PC-3 (cell line): ENCODE data around the gene POLR2L. TPM values are rescaled to one million over a fixed set of nuclear protein-coding genes. Genes with fewer than 3 reads are reported as not detected.

Source experiments
- ATAC-seq: fragments of 200-7000 bp; cut with Tn5 transposase; 2 replicates; pipeline ENCODE4 v1.9.1; 2020; ENCODE audit warnings: mild to moderate bottlenecking, moderate library complexity
- BruUV-seq: library from RNA; stranded (reverse); fragments of 400-500 nt; replicated peaks from 2 replicates; lab custom pipeline; 2021; lab: Mats Ljungman, UMichigan
- CTCF ChIA-PET: fragments of 300-600 bp; sonication (Branson Sonifier 250); formaldehyde crosslinking; loops from one replicate; lab custom pipeline; 2022; ENCODE audit warnings: antibody characterized with exemption; lab: Charles Lee
- POLR2A ChIA-PET: fragments of 300-600 bp; sonication (Branson Sonifier 250); formaldehyde crosslinking; loops from one replicate; lab custom pipeline; 2022; ENCODE audit warnings: antibody characterized with exemption; ENCODE audit not compliant: unreplicated experiment; lab: Charles Lee
- DNase-seq: peaks from one replicate; pipeline ENCODE4 v3.0.0-alpha.2; 2015
- H2AFZ ChIP-seq: fragments of 300-600 bp; sonication (generic); 2 replicates; pipeline ENCODE4 v1.6.0; 2016; ENCODE audit warnings: antibody characterized with exemption, low read length
- H3F3A ChIP-seq: fragments of 300-600 bp; sonication (generic); one replicate; pipeline ENCODE4 v1.6.0; 2017; ENCODE audit warnings: antibody characterized with exemption, low read length, control low read depth, mild to moderate bottlenecking; ENCODE audit not compliant: unreplicated experiment
- H3K27ac ChIP-seq: fragments of 300-600 bp; sonication (generic); 2 replicates; pipeline ENCODE4 v1.5.1; 2016; ENCODE audit warnings: mild to moderate bottlenecking, low read length
- H3K27me3 ChIP-seq: fragments of 300-600 bp; sonication (generic); 2 replicates; pipeline ENCODE4 v1.6.1; 2016; ENCODE audit warnings: low read length, mixed read lengths
- H3K36me3 ChIP-seq: fragments of 300-600 bp; sonication (generic); 2 replicates; pipeline ENCODE4 v1.6.1; 2016; ENCODE audit warnings: low read depth, mixed run types, low read length, mixed read lengths
- H3K4me1 ChIP-seq: fragments of 300-600 bp; sonication (generic); 2 replicates; pipeline ENCODE4 v1.5.1; 2016; ENCODE audit warnings: low read length; ENCODE audit not compliant: insufficient read depth
- H3K4me2 ChIP-seq: fragments of 300-600 bp; sonication (generic); 2 replicates; pipeline ENCODE4 v1.6.0; 2016; ENCODE audit warnings: low read length
- H3K4me3 ChIP-seq: fragments of 300-600 bp; sonication (generic); 2 replicates; pipeline ENCODE4 v1.5.1; 2016; ENCODE audit warnings: mild to moderate bottlenecking, low read length, mixed read lengths
- H3K79me2 ChIP-seq: fragments of 300-600 bp; sonication (generic); 2 replicates; pipeline ENCODE4 v1.6.1; 2017; ENCODE audit warnings: low read length, mixed read lengths
- H3K9ac ChIP-seq: fragments of 300-600 bp; sonication (generic); 2 replicates; pipeline ENCODE4 v1.6.0; 2016; ENCODE audit warnings: mild to moderate bottlenecking, low read length
- H3K9me2 ChIP-seq: fragments of 300-600 bp; sonication (generic); replicated peaks from 2 replicates; pipeline ENCODE4 v1.6.1; 2016; ENCODE audit warnings: mixed run types, low read length, mixed read lengths
- H3K9me3 ChIP-seq: fragments of 300-600 bp; sonication (generic); 2 replicates; pipeline ENCODE4 v1.6.1; 2016; ENCODE audit warnings: low read length, mixed read lengths
- H4K20me1 ChIP-seq: fragments of 300-600 bp; sonication (generic); 2 replicates; pipeline ENCODE4 v1.6.1; 2016; ENCODE audit warnings: low read length, mixed read lengths
- EZH2 ChIP-seq: fragments of 300-600 bp; sonication (generic); IDR thresholded peaks from one replicate; pipeline ENCODE4 v1.6.1; 2017; ENCODE audit warnings: antibody characterized with exemption, mild to moderate bottlenecking, low read length; ENCODE audit not compliant: unreplicated experiment
- EZH2phosphoT487 ChIP-seq: fragments of 300-600 bp; sonication (generic); IDR thresholded peaks from 2 replicates; pipeline ENCODE4 v1.6.1; 2018; ENCODE audit warnings: mild to moderate bottlenecking, antibody characterized with exemption, low read length, borderline replicate concordance
- intact Hi-C: fragments of 100-400 bp; cut with micrococcal nuclease; formaldehyde crosslinking; loops from 2 replicates; pipeline ENCODE4 v1.9.0; 2023
- total RNA-seq: library from RNA; depleted of rRNA; stranded (reverse); fragments of >200 nt; gene quantifications from 2 replicates; pipeline ENCODE4 v1.2.3, GENCODE V29; 2014
- TF ChIP-seq, protein P1 (sequence below): fragments of 300-600 bp; sonication (generic); conservative IDR thresholded peaks from 2 replicates; pipeline ENCODE4 v1.5.1; 2017; ENCODE audit warnings: antibody characterized with exemption, low read depth, mild to moderate bottlenecking, low read length

The POLR2L gene
- total RNA-seq, 1 experiment from 2014 or later = 1,148 TPM

DNA sequence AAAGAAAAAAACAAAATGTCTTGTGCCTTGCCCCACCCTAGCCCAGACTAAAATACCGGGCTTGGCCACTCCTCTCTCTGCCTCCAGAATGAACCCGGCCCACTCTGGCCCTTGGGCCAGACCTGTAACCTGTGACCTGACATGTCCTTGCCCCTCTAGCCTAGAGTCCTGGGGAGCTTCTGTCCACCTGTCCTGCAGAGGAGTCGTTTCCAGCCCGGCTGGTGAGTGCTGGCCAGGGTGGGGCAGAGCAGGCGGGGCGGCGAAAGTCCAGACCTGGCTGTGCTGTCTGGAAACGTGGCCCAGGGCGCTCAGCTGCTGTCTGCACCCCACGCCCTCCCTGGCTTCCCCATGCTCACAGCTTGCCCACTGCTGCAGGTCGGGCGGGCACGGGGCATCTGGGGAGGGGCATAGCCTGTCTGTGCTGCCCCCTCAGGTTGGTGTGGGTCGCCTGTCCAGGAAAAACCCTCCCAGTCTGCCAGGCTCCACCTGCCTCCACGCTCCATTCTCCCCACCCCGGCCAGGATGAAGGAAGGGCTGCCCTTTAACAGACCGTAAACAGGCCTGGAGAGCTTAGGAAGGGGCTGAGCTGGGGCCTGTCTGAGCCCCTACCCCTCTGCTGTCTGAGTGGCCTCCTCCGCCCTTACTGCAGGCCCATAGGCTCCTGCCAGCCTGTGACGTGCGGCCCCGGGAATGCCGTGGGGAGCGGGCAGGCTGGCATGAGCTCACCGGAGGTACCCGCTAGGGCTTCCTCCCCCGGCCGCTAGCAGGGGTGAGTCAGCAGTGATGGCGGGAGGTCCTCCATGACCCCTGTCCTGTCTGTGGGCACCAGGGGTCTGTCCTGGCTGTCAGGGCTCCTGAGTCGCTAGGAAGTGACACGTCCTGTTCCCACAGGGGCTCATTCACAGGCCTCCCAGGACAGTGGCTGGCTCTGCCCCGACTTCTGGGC, 7.7 kb downstream of the POLR2L start:
- Histone ChIP-seq H2AFZ (no peak overlapping the region), H3K4me2 (peak overlapping the region; percentile 99), H3K36me3 (peaks cover 34% of the 10 kb centered on the region), H3K79me2 (peaks cover 58% of the 10 kb centered on the region), H4K20me1 (peaks cover 16% of the 10 kb centered on the region), H3K9me2 (no peaks in the 10 kb centered on the region), H3K9me3 (no peaks in the 10 kb centered on the region), H3K27ac (peak overlapping the region; percentile 91), H3K9ac (peak overlapping the region; percentile 94), H3K4me3 (peak overlapping the region; percentile 73), H3K4me1 (peaks cover 24% of the 10 kb centered on the region), H3F3A (peaks cover 9% of the 10 kb centered on the region), H3K27me3 (no peaks in the 10 kb centered on the region)
- ATAC-seq (peak; percentile 62), DNase-seq (peak; percentile 94)
- CTCF ChIA-PET = interaction anchor here (0.5 to 1.0 kb wide), 3 partner anchors 24 to 94 kb away, joined by 3 to 10 read pairs (median 3); no protein-coding TSS in a partner anchor
- TF ChIP-seq, protein P1, sequence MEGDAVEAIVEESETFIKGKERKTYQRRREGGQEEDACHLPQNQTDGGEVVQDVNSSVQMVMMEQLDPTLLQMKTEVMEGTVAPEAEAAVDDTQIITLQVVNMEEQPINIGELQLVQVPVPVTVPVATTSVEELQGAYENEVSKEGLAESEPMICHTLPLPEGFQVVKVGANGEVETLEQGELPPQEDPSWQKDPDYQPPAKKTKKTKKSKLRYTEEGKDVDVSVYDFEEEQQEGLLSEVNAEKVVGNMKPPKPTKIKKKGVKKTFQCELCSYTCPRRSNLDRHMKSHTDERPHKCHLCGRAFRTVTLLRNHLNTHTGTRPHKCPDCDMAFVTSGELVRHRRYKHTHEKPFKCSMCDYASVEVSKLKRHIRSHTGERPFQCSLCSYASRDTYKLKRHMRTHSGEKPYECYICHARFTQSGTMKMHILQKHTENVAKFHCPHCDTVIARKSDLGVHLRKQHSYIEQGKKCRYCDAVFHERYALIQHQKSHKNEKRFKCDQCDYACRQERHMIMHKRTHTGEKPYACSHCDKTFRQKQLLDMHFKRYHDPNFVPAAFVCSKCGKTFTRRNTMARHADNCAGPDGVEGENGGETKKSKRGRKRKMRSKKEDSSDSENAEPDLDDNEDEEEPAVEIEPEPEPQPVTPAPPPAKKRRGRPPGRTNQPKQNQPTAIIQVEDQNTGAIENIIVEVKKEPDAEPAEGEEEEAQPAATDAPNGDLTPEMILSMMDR = 0 out of 2 replicates have a peak, but pooled peaks have one; percentile 13
- TF ChIP-seq EZH2 = no peak
- no peak for TF ChIP-seq EZH2phosphoT487
- BruUV-seq = TSS peak; percentile 65
- intact Hi-C loops = no loop called here
- POLR2A ChIA-PET = interaction anchor here (0.6 to 2.1 kb wide), 4 partner anchors 9 to 59 kb away, joined by 4 to 16 read pairs (median 13); partner anchors contain the start of genes PNPLA2 and TSPAN4

DNA sequence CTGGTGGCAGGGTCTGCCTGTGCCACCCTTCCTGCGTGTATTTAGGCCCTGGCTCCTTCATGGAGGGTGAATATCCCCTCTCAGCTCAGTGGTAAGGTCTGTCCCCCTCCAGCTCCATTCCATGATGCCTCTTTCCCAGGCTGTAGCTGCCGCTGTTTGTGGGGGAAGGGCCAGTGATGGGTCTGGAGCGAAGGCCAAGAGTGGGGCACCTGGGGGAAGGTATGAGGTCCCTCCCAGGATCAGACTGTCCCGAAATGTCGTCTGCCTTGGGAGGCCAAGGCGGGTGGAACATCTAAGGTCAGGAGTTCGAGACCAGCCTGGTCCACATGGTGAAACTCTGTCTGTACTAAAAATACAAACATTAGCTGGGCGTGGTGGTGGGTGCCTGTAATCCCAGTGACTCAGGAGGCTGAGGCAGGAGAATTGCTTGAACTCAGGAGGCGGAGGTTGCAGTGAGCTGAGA, 8.4 kb downstream of the POLR2L start:
- Histone ChIP-seq H3K9me3 (no peaks in the 10 kb centered on the region), H2AFZ (no peak overlapping the region), H3K9me2 (no peaks in the 10 kb centered on the region), H3K4me3 (peak overlapping the region; percentile 73), H3K27me3 (no peaks in the 10 kb centered on the region), H3K27ac (peak overlapping the region; percentile 91), H3K36me3 (peaks cover 27% of the 10 kb centered on the region), H3F3A (peaks cover 1% of the 10 kb centered on the region), H3K4me1 (peaks cover 24% of the 10 kb centered on the region), H3K79me2 (peaks cover 56% of the 10 kb centered on the region), H4K20me1 (peaks cover 8% of the 10 kb centered on the region), H3K4me2 (peak overlapping the region; percentile 99), H3K9ac (peak overlapping the region; percentile 94)
- DNase-seq (peak; percentile 18), ATAC-seq (no peak)
- intact Hi-C loops = no loop called here
- no peak for TF ChIP-seq EZH2phosphoT487
- TF ChIP-seq, protein P1 = no peak
- TF ChIP-seq EZH2 = no peak
- POLR2A ChIA-PET = interaction anchor here (0.6 to 2.1 kb wide), 3 partner anchors 10 to 58 kb away, joined by 12 to 16 read pairs (median 14); partner anchors contain the start of genes PNPLA2 and TSPAN4
- CTCF ChIA-PET = no interaction called here
- no TSS peak for BruUV-seq
